Brain microvascular endothelial cell (primary cell): Measurements from ENCODE around the gene TBCA.
"Not testable (repeated sequence)": the region's sequence is repeated elsewhere in the genome, so short reads cannot be mapped to it uniquely, and the experiment has no call there.

Source experiments
- DNase-seq: peaks from one replicate; pipeline ENCODE4 v3.0.0-alpha.2; 2020
- H3K27ac ChIP-seq: fragments of 250-450 bp; sonication (Bioruptor Pico); 2 replicates; pipeline ENCODE4 v1.5.1; 2020; ENCODE audit warnings: mild to moderate bottlenecking, moderate library complexity
- H3K27me3 ChIP-seq: fragments of 250-450 bp; sonication (Bioruptor Pico); replicated peaks from 2 replicates; pipeline ENCODE4 v1.5.1; 2020; ENCODE audit warnings: mild to moderate bottlenecking
- H3K36me3 ChIP-seq: fragments of 250-450 bp; sonication (Bioruptor Pico); replicated peaks from 2 replicates; pipeline ENCODE4 v1.5.1; 2020; ENCODE audit warnings: mild to moderate bottlenecking
- H3K4me3 ChIP-seq: 2 replicates; pipeline ENCODE4 v1.5.1; 2011; ENCODE audit warnings: low read depth, mild to moderate bottlenecking, control low read depth, low read length, moderate library complexity
- in situ Hi-C: cut with HindIII; loops from 2 replicates; pipeline ENCODE4 v1.10.0; 2017; ENCODE audit warnings: low sequenced_read_pairs, low pct_ligation_motif_present
- TF ChIP-seq, protein P1 (sequence below): IDR thresholded peaks from 2 replicates; pipeline ENCODE4 v1.5.1; 2011; ENCODE audit warnings: low read depth, mild to moderate bottlenecking, moderate library complexity, low read length, control low read depth, inconsistent platforms; ENCODE audit errors: missing control alignments

The TBCA gene

DNA sequence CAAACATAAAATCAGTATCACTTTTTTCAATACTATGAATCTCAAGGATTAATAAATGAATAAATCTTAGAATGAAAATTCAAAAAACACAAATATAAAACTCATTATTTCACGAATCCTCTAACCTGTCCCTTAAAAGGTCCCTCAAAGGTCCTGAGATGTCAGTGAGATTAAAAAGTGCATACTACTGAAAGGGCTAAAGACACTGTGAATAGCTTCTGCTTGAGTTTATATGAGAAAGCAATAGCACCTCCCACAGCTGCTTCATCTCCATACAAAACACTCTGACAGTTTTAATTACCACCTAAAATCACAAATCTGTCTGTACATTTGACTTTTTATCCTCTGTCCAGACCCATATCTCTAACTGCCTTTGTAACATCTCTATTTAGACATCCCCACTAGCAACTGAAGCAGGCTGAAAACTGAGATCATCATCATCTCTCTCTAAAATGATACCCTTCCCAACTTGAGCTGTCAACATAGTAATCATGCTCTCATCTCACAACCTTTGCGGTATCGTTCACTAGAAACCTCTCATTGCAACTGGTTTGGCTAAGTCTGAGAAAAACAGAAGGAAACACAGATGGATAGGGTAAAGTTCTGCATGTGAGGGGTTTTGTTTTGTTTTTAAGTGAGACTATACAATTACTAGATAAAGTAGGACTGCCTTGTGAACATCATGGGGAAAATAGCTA lies 56.3 kb downstream of the TBCA start:
- TF ChIP-seq, protein P1, sequence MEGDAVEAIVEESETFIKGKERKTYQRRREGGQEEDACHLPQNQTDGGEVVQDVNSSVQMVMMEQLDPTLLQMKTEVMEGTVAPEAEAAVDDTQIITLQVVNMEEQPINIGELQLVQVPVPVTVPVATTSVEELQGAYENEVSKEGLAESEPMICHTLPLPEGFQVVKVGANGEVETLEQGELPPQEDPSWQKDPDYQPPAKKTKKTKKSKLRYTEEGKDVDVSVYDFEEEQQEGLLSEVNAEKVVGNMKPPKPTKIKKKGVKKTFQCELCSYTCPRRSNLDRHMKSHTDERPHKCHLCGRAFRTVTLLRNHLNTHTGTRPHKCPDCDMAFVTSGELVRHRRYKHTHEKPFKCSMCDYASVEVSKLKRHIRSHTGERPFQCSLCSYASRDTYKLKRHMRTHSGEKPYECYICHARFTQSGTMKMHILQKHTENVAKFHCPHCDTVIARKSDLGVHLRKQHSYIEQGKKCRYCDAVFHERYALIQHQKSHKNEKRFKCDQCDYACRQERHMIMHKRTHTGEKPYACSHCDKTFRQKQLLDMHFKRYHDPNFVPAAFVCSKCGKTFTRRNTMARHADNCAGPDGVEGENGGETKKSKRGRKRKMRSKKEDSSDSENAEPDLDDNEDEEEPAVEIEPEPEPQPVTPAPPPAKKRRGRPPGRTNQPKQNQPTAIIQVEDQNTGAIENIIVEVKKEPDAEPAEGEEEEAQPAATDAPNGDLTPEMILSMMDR: no peak
- Histone ChIP-seq H3K27me3 (no peaks in the 10 kb centered on the region), H3K4me3 (no peak overlapping the region), H3K36me3 (no peaks in the 10 kb centered on the region), H3K27ac (no peak overlapping the region)
- in situ Hi-C loops: no loop called here
- no peak for DNase-seq

DNA sequence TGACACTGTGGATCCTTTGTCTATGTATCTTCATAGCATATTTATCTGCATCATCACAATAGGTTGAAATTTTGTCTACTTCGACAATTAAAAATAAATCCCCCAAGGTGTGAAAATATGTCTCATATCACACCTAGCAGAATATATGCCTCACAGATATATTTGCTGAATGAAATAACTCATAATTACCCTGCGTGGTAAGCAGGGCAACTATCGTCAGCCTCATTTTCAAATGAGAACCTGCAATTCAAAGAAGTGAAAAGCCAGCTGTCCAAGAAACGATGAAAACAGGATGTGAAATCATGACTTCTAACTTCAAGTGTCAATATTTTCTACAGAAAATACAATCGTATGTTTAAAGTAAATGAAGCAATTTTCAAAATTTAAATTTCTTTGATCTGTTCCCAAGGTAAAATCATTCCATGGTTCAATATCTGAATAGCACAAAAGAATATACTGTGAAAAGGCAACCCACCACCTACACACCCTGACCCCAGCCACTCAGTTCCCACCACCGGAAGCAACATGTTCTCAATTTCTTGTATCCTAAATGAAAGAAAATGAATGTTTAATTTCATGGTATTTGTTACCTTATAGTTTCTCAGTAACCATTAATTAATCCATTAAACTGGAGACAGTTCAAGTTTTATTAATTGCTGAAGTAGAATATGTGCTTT lies 57.1 kb downstream of the TBCA start:
- no peak overlapping the region for H3K27ac ChIP-seq
- in situ Hi-C loops: no loop called here
- H3K4me3 ChIP-seq: no peak overlapping the region
- TF ChIP-seq, protein P1: no peak
- H3K36me3 ChIP-seq: no peaks in the 10 kb centered on the region
- H3K27me3 ChIP-seq: no peaks in the 10 kb centered on the region
- no peak for DNase-seq

DNA sequence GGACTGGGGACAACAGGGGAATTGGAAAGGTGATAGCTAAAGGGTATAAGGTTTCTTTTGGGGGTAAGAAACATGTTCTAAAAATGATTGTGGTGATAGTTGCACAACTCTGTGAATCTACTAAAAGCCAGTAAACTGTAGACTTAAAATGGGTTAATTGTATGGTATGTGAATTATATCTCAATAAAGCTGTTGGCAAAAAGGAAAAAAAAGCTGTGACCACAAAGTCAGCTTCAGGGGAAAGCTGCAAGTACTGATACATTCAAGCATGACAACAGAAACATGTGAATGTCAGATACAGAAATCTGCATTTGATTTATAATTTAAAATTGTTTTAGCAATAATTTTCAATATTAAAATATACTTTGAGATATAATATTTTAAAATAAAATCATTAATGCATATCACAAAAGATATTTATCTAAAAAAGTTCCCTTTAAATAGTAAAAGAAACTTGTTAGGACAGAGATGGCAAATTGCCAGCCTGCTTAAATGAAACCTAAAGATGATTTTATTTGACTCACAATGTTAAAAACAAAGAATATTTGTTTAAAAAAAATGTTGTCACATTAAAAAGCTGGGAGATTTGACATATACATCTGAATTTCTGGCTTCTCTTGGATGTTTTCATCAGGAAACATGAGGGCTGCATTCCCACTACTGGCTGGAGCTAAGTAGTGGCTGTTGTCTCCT lies 66.0 kb downstream of the TBCA start:
- Histone ChIP-seq H3K36me3 (peaks cover 22% of the 10 kb centered on the region), H3K27me3 (no peaks in the 10 kb centered on the region), H3K4me3 (no peak overlapping the region), H3K27ac (no peak overlapping the region)
- in situ Hi-C loops: no loop called here
- TF ChIP-seq, protein P1: no peak
- no peak for DNase-seq

DNA sequence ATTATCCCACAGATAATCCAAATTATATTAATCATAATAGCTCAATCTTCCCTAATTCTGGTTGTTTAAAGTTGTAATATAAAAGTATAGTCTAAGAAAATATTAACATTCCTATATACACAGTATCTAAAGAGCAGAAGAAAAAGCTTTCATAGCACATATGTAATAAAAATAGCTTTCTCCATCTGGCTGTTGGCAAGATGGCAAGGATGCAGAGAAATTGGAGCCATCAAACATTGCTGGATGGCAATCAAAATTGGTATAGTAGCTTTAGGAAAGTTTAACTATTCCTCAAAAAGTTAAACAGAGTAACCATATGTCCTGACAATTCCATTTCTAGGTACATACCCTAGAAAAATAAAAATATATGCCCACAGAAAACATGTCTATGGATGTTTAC lies 66.8 kb downstream of the TBCA start:
- Histone ChIP-seq H3K27ac (no peak overlapping the region), H3K27me3 (no peaks in the 10 kb centered on the region), H3K36me3 (peaks cover 24% of the 10 kb centered on the region), H3K4me3 (no peak overlapping the region)
- in situ Hi-C loops: no loop called here
- no peak for DNase-seq
- TF ChIP-seq, protein P1: no peak

DNA sequence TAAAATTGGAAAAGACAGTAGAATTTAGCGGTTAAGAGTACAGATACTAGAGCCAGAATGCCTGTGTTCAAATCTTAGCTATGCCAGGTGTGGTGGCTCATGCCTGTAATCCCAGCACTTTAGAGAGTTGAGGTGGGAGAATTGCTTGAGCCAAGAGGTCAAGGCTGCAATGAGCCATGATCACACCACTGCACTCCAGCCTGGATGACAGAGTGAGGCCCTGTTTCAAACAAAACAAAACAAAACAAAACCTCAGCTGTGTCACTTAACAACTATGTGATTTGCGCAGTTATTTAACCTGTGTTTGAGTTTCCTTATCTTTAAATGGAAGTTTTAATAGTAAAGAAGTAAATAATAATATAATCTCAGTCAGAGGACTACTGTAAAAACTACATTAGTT lies 68.3 kb downstream of the TBCA start:
- in situ Hi-C loops: no loop called here

DNA sequence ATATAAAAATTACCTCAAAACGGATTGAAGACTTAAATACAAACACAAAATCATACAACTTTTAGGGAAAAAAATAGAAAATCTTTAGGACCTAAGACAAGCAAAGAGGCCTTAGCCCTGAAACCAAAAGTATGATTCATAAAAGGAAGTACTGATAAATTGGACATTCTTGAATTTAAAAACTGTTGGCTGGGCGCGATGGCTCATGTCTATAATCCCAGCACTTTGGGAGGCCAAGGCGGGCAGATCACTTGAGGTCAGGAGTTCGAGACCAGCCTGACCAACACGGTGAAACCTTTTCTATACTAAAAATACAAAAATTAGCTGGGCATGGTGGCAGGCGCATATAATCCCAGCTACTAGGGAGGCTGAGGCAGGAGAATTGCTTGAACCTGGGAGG lies 76.6 kb downstream of the TBCA start:
- H3K27ac ChIP-seq, in situ Hi-C loops, H3K36me3 ChIP-seq, H3K27me3 ChIP-seq, H3K4me3 ChIP-seq: not testable (repeated sequence)
- DNase-seq: peak; percentile 60

More for the DNA sequence above, 68.3 kb downstream of the TBCA start:
- Histone ChIP-seq H3K36me3 (peaks cover 31% of the 10 kb centered on the region), H3K27me3 (no peaks in the 10 kb centered on the region), H3K27ac (no peak overlapping the region), H3K4me3 (no peak overlapping the region)
- TF ChIP-seq, protein P1: no peak
- DNase-seq: peak; percentile 66
